Activated CD4-positive, alpha-beta T cell treated with anti-CD3 and anti-CD28 coated beads for 36 hours (primary cell): Measurements from ENCODE around the gene CRNKL1. TPM values are rescaled to one million over a fixed set of nuclear protein-coding genes. Genes with fewer than 3 reads are reported as not detected.

Experiments
- ATAC-seq: fragments of 200-7000 bp; cut with Tn5 transposase; one replicate; pipeline ENCODE4 v1.10.0; 2021; ENCODE audit warnings: mild to moderate bottlenecking, moderate library complexity
- CTCF ChIA-PET: fragments of 350-600 bp; sonication (Branson Sonifier 250); formaldehyde crosslinking; loops from one replicate; lab custom pipeline; 2021; ENCODE audit warnings: antibody characterized with exemption; lab: Charles Lee
- POLR2A ChIA-PET: fragments of 350-600 bp; sonication (Branson Sonifier 250); formaldehyde crosslinking; loops from one replicate; lab custom pipeline; 2021; ENCODE audit warnings: antibody characterized with exemption, inconsistent platforms; lab: Charles Lee
- DNase-seq: peaks from one replicate; pipeline ENCODE4 v3.0.0-alpha.2; 2020
- H3K27ac Mint-ChIP-seq: one replicate; pipeline ENCODE4 v1.8.0; 2021; ENCODE audit warnings: mixed read lengths
- H3K27me3 Mint-ChIP-seq: one replicate; pipeline ENCODE4 v1.8.0; 2021; ENCODE audit warnings: mixed read lengths
- H3K36me3 Mint-ChIP-seq: one replicate; pipeline ENCODE4 v1.8.0; 2021; ENCODE audit warnings: low read depth, mixed read lengths
- H3K4me1 Mint-ChIP-seq: one replicate; pipeline ENCODE4 v1.8.0; 2021; ENCODE audit warnings: mixed read lengths
- H3K4me3 Mint-ChIP-seq: one replicate; pipeline ENCODE4 v1.8.0; 2021; ENCODE audit warnings: mild to moderate bottlenecking, moderate library complexity, mixed read lengths
- H3K9me3 Mint-ChIP-seq: one replicate; pipeline ENCODE4 v1.8.0; 2021; ENCODE audit warnings: low read depth, mixed read lengths
- intact Hi-C, 2 experiments: fragments of 100-400 bp; cut with DNase I in 1 of 2; cut with micrococcal nuclease in 1 of 2; formaldehyde crosslinking; loops; one replicate each; pipeline versions ENCODE4 v1.14.2 to v1.15.1; 2022 to 2024; cut with DNase I, micrococcal nuclease
- total RNA-seq, 2 experiments: library from RNA; stranded (reverse); gene quantifications; one replicate each; pipeline ENCODE4 v1.2.3, GENCODE V29; 2021

CRNKL1 gene
- total RNA-seq, 2 experiments from 2014 or later, result 19.9 to 22.2 TPM

DNA sequence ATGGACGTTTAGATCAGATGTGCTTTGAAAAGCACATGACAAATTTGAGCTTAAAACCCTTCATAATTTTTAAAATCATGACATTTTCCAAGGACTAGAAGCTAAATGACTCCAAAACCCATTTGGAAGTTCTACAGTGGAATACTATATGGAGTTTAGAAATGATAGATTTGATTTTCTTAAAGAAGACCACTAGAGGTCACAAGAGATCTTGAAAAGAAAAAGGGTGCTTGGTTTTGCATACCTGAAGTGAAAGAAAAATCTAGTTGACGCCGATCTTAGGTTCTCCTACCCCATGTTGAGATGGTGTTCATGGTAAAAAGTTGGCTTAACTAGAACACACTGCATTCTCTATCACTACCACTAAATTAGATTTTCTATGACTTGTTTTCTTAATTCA is 31.5 kb upstream of the CRNKL1 start:
- ATAC-seq, result peak; percentile 44
- Mint-ChIP-seq H3K9me3 (no peaks in the 10 kb centered on the region), H3K4me3 (no peak overlapping the region), H3K36me3 (no peaks in the 10 kb centered on the region), H3K27me3 (peaks cover 10% of the 10 kb centered on the region), H3K4me1 (peaks cover 2% of the 10 kb centered on the region), H3K27ac (no peak overlapping the region)
- intact Hi-C loops, result loop anchor here (1.0 to 5.0 kb wide), 8 partner anchors 153 to 741 kb away; no protein-coding TSS in a partner anchor
- ChIA-PET CTCF (interaction anchor here (0.7 to 2.5 kb wide), 10 partner anchors 12 to 1295 kb away, joined by 3 to 14 read pairs (median 4); no protein-coding TSS in a partner anchor), POLR2A (no interaction called here)
- no peak for DNase-seq

- CTCF ChIA-PET, result no interaction called here
These were observed 27.0 kb upstream of the CRNKL1 start for GRCh38 chr20:20079102-20079784.

GRCh38 chr20:20078041-20078440 is 25.8 kb upstream of the CRNKL1 start:
- H3K9me3 Mint-ChIP-seq, result no peaks in the 10 kb centered on the region
- ChIA-PET CTCF (no interaction called here), POLR2A (no interaction called here)
- no peak for DNase-seq
- H3K4me1 Mint-ChIP-seq, result no peaks in the 10 kb centered on the region
- intact Hi-C loops, result no loop called here
- H3K27ac Mint-ChIP-seq, result no peak overlapping the region
- H3K36me3 Mint-ChIP-seq, result no peaks in the 10 kb centered on the region
- H3K4me3 Mint-ChIP-seq, result no peak overlapping the region
- peaks cover 12% of the 10 kb centered on the region for H3K27me3 Mint-ChIP-seq
- no peak for ATAC-seq

More at GRCh38 chr20:20079102-20079784, 27.0 kb upstream of the CRNKL1 start:
- Mint-ChIP-seq H3K9me3 (no peaks in the 10 kb centered on the region), H3K4me3 (no peak overlapping the region), H3K4me1 (peaks cover 2% of the 10 kb centered on the region), H3K27me3 (peaks cover 14% of the 10 kb centered on the region), H3K27ac (no peak overlapping the region), H3K36me3 (no peaks in the 10 kb centered on the region)
- ATAC-seq (no peak), DNase-seq (no peak)
- POLR2A ChIA-PET, result no interaction called here
- intact Hi-C loops, result no loop called here

DNA sequence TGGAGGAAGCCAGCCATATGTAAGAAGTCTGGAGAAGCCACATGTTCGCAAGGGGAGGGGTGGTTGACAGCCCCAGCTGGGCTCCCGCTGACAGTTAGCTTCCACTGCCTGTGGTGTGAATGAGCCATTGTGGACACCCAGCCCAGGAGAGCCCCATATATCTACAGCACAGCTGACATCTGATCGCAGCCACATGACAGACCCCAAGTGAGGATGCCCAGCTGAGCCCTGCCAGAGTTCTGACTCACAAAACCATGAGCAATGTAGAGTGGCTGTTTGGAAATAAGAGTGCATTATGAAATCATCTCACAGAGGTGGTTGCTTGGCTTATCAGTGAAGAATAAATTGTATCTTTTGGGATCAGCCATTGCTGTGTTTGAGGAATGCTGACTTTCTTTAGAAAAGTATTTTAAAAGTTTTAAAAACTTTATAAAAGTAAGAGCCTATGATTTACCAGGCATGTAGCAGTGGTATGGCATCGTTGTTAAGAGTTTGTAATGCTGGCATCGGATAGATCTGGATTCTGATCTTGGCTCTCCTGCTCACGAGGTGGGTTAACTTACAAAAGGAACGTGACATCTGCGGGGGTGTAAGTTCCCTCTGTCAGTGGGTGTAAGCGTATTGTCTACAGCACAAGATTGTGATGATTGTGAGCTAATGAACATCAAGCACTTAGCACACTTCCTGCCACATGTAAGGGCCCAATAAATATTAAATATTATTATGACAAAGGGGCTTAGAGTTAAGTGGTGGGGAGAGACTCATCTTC is 24.2 kb upstream of the CRNKL1 start:
- no peaks in the 10 kb centered on the region for H3K36me3 Mint-ChIP-seq
- no peak overlapping the region for H3K27ac Mint-ChIP-seq
- ATAC-seq (no peak), DNase-seq (peak; percentile 9)
- peaks cover 8% of the 10 kb centered on the region for H3K27me3 Mint-ChIP-seq
- ChIA-PET POLR2A (no interaction called here), CTCF (no interaction called here)
- H3K4me3 Mint-ChIP-seq, result no peak overlapping the region
- H3K4me1 Mint-ChIP-seq, result no peaks in the 10 kb centered on the region
- intact Hi-C loops, result no loop called here
- no peaks in the 10 kb centered on the region for H3K9me3 Mint-ChIP-seq

DNA sequence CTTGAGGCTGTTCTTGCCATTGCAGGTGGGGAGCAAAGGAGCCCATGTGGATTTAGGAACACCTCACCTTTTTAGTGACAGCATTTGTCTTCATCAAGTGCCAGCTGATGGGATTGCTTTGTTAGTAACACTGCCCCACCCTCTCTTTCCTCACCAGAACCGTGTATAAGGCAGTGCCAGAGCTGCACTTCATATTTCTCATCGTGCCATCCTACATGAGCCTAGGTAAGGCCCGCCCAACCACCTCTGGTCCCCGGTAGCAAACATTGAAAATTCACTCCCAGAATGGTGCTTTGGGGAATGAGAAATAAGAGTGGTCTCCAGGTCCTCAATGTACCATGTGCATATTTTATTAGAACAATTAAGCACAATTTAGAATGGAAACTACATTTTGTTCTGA is 22.8 kb upstream of the CRNKL1 start:
- intact Hi-C loops, result no loop called here
- no peaks in the 10 kb centered on the region for H3K4me1 Mint-ChIP-seq
- ChIA-PET POLR2A (no interaction called here), CTCF (no interaction called here)
- no peak for DNase-seq
- peaks cover 8% of the 10 kb centered on the region for H3K27me3 Mint-ChIP-seq
- no peak for ATAC-seq
- no peaks in the 10 kb centered on the region for H3K9me3 Mint-ChIP-seq
- no peak overlapping the region for H3K27ac Mint-ChIP-seq
- no peak overlapping the region for H3K4me3 Mint-ChIP-seq
- H3K36me3 Mint-ChIP-seq, result no peaks in the 10 kb centered on the region

DNA sequence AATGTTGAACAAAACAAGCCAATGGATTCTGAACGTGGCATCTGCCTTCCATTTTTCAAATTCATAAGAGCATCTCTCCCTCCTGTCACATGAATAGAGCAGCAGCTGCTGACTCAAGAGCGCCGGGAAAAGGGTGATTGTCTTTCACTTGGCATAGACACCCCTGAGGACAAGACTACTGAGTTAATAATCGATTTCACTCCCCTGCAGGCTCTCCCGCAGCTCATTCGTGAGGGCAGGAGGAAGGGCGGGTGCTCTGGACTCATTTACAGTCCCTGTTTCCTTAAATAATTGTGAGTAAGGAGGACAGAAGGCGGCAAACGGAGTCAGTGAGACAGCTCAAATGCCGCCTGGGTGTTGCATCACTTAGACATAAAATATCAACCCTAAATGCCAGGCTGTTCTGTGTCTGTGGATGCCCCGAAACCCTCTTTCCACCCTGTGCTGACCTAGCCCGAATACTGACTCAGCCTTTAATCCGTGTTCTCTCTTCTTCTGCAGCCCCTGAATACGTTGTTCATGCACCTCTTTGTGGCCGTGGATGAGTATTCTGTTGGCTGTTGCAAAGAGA is 21.6 kb upstream of the CRNKL1 start:
- Mint-ChIP-seq H3K4me1 (no peaks in the 10 kb centered on the region), H3K36me3 (no peaks in the 10 kb centered on the region), H3K27ac (no peak overlapping the region), H3K4me3 (no peak overlapping the region), H3K9me3 (no peaks in the 10 kb centered on the region), H3K27me3 (peaks cover 6% of the 10 kb centered on the region)
- ChIA-PET CTCF (interaction anchor here (1.1 kb wide), 1 partner anchor 163 kb away, joined by 5 read pairs; no protein-coding TSS in a partner anchor), POLR2A (no interaction called here)
- ATAC-seq (no peak), DNase-seq (no peak)
- intact Hi-C loops, result no loop called here

- ChIA-PET POLR2A (no interaction called here), CTCF (interaction anchor here (1.2 kb wide), 1 partner anchor 12 kb away, joined by 5 read pairs; no protein-coding TSS in a partner anchor)
- H3K4me1 Mint-ChIP-seq, result no peaks in the 10 kb centered on the region
- H3K27ac Mint-ChIP-seq, result no peak overlapping the region
- no peaks in the 10 kb centered on the region for H3K9me3 Mint-ChIP-seq
- ATAC-seq, result no peak
- no peak for DNase-seq
- no peaks in the 10 kb centered on the region for H3K27me3 Mint-ChIP-seq
- intact Hi-C loops, result no loop called here
- H3K4me3 Mint-ChIP-seq, result no peak overlapping the region
- no peaks in the 10 kb centered on the region for H3K36me3 Mint-ChIP-seq
These were observed 18.8 kb upstream of the CRNKL1 start for GRCh38 chr20:20070871-20071726.

- intact Hi-C loops, result no loop called here
- H3K9me3 Mint-ChIP-seq, result no peaks in the 10 kb centered on the region
- DNase-seq (no peak), ATAC-seq (no peak)
- H3K4me1 Mint-ChIP-seq, result no peaks in the 10 kb centered on the region
- ChIA-PET POLR2A (no interaction called here), CTCF (interaction anchor here (0.6 kb wide), 1 partner anchor 169 kb away, joined by 3 read pairs; no protein-coding TSS in a partner anchor)
- no peak overlapping the region for H3K27ac Mint-ChIP-seq
- no peaks in the 10 kb centered on the region for H3K36me3 Mint-ChIP-seq
- H3K27me3 Mint-ChIP-seq, result peaks cover 21% of the 10 kb centered on the region
- H3K4me3 Mint-ChIP-seq, result no peak overlapping the region
These were observed 13.1 kb upstream of the CRNKL1 start for GRCh38 chr20:20065361-20065760.

DNA sequence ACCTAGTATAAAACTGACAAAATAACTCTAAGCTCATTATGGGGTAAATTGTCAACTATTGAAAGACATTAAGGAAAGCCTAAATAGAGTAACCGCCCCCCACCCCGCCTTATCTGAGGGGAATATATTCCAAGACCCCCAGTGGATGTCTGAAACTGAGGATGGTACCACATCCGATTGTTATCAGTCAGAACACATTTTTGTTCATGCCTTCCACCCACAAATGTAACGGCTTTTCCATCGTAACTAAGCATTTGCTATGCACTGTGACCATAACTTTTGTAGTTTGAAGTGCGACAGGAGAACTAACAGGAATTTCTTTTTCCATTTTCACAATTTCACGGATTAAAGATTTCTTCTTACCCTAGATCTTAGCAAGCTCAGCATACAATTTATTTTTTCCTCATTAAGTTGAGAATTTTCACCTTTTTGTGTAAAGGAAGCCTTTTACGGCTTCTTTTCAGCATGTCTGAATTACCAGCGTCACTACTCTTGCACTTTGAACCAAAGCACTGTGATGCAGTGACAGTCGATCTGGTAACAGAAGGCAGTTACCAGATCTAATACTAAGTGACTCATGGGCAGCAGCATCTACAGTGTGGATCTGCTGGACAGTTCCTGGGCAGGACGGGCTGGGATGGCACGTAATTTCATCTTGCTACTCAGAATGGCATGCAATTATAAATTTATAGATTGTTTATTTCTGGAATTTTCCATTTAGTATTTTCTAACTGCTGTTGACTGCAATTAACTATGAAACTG is 11.9 kb upstream of the CRNKL1 start:
- H3K4me3 Mint-ChIP-seq, result no peak overlapping the region
- no peaks in the 10 kb centered on the region for H3K4me1 Mint-ChIP-seq
- H3K36me3 Mint-ChIP-seq, result no peaks in the 10 kb centered on the region
- CTCF ChIA-PET, result interaction anchor here (0.9 kb wide), 1 partner anchor 11 kb away, joined by 3 read pairs; no protein-coding TSS in a partner anchor
- H3K27me3 Mint-ChIP-seq, result peaks cover 21% of the 10 kb centered on the region
- DNase-seq (no peak), ATAC-seq (no peak)
- no peaks in the 10 kb centered on the region for H3K9me3 Mint-ChIP-seq
- intact Hi-C loops, result no loop called here
- H3K27ac Mint-ChIP-seq, result no peak overlapping the region
- POLR2A ChIA-PET, result interaction anchor here (0.6 kb wide), 1 partner anchor 142 kb away, joined by 3 read pairs; no protein-coding TSS in a partner anchor

DNA sequence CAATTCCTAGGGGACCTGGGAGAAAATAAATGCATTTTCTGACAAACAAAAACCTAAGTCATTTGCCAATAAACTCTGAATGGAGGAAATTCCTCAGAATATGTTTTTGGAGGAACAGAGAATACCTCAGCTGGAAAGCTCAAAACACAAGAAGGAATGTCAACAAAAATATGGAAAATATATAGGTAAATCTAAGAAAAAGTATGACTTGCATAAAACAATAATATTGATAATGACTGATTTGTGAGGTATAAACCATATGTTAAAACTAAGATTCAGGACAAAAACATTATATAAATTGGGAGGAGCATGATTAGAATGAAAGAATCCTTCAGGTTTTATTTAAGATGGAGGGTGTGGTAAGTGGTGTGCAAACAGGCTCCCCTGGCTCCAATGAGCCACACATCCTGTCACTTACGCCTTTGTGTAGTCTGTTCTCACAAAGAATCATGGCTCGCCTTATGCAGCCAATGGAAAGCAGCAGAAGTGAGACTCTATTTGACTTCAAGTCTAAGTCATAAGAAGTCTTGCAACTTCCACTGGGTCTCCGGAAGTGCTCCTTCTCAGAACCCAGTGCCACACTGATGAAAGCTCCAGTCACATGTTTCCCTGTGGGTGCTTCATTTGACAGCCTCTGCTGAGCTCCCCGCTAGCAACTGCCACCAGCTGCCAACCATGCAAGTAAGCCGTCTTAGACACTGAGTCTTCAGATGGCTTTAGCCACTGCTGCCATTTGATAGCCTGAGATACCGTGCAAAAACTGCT is 8.2 kb upstream of the CRNKL1 start:
- Mint-ChIP-seq H3K4me3 (no peak overlapping the region), H3K27me3 (peaks cover 15% of the 10 kb centered on the region), H3K4me1 (no peaks in the 10 kb centered on the region), H3K36me3 (no peaks in the 10 kb centered on the region), H3K27ac (no peak overlapping the region), H3K9me3 (no peaks in the 10 kb centered on the region)
- ChIA-PET CTCF (no interaction called here), POLR2A (interaction anchor here (1.1 kb wide), 1 partner anchor 10 kb away, joined by 3 read pairs; no protein-coding TSS in a partner anchor)
- DNase-seq (no peak), ATAC-seq (no peak)
- intact Hi-C loops, result no loop called here
